WTC11 (cell line): Measurements from ENCODE around the gene HSD17B12. TPM values are rescaled to one million over a fixed set of nuclear protein-coding genes. Genes with fewer than 3 reads are reported as not detected.

Experiments used
- ATAC-seq: fragments of 200-7000 bp; cut with Tn5 transposase; 2 replicates; pipeline ENCODE4 v1.10.0; 2021; ENCODE audit warnings: mild to moderate bottlenecking, moderate library complexity
- CTCF ChIA-PET: fragments of 300-600 bp; sonication (Branson Sonifier 250); formaldehyde crosslinking; loops from one replicate; lab custom pipeline; 2021; ENCODE audit warnings: antibody characterized with exemption; lab: Charles Lee
- POLR2A ChIA-PET: fragments of 350-600 bp; sonication (Branson Sonifier 250); formaldehyde crosslinking; loops from one replicate; lab custom pipeline; 2021; ENCODE audit warnings: antibody characterized with exemption; lab: Charles Lee
- DNase-seq: peaks from one replicate; pipeline ENCODE4 v3.0.0; 2021; ENCODE audit warnings: low spot score
- H3K27ac Mint-ChIP-seq: 2 replicates; pipeline ENCODE4 v1.8.0; 2021; ENCODE audit warnings: mixed read lengths
- H3K27me3 Mint-ChIP-seq: 2 replicates; pipeline ENCODE4 v1.8.0; 2021; ENCODE audit warnings: low read depth, mild to moderate bottlenecking, moderate library complexity, mixed read lengths
- H3K36me3 Mint-ChIP-seq: 2 replicates; pipeline ENCODE4 v1.8.0; 2021; ENCODE audit warnings: mixed read lengths
- H3K4me1 Mint-ChIP-seq: 2 replicates; pipeline ENCODE4 v1.8.0; 2022; ENCODE audit warnings: mixed read lengths
- H3K4me3 Mint-ChIP-seq: 2 replicates; pipeline ENCODE4 v1.8.0; 2021; ENCODE audit warnings: mild to moderate bottlenecking, moderate library complexity, mixed read lengths
- H3K9me3 Mint-ChIP-seq: 2 replicates; pipeline ENCODE4 v1.8.0; 2021; ENCODE audit warnings: mixed read lengths
- AR ChIP-seq: fragments of 250-450 bp; sonication (Bioruptor Pico); IDR thresholded peaks from 2 replicates; pipeline ENCODE4 v1.9.0; 2021; ENCODE audit warnings: mild to moderate bottlenecking
- ATF6 ChIP-seq: sonication (generic); formaldehyde crosslinking; IDR thresholded peaks from 2 replicates; pipeline ENCODE4 v1.8.1; 2023; ENCODE audit warnings: mild to moderate bottlenecking, missing genetic modification reagents
- IRF1 ChIP-seq: sonication (generic); formaldehyde crosslinking; IDR thresholded peaks from 2 replicates; pipeline ENCODE4 v1.8.0; 2023; ENCODE audit warnings: missing genetic modification reagents
- JAZF1 ChIP-seq: fragments of 250-450 bp; sonication (Bioruptor Pico); IDR thresholded peaks from 2 replicates; pipeline ENCODE4 v1.9.0; 2021; ENCODE audit warnings: moderate library complexity, mild to moderate bottlenecking, inconsistent platforms
- JUN ChIP-seq: sonication (generic); formaldehyde crosslinking; IDR thresholded peaks from 2 replicates; pipeline ENCODE4 v1.8.0; 2023; ENCODE audit warnings: mild to moderate bottlenecking, missing genetic modification reagents
- KAT7 ChIP-seq: sonication (generic); formaldehyde crosslinking; IDR thresholded peaks from 2 replicates; pipeline ENCODE4 v1.8.1; 2023; ENCODE audit warnings: missing genetic modification reagents, mild to moderate bottlenecking, borderline replicate concordance
- MAX ChIP-seq: sonication (generic); formaldehyde crosslinking; IDR thresholded peaks from 2 replicates; pipeline ENCODE4 v1.8.0; 2022; ENCODE audit warnings: mild to moderate bottlenecking, missing genetic modification reagents
- NFATC4 ChIP-seq: fragments of 250-450 bp; sonication (Bioruptor Pico); IDR thresholded peaks from 2 replicates; pipeline ENCODE4 v1.9.0; 2021; ENCODE audit warnings: mild to moderate bottlenecking
- PREB ChIP-seq: sonication (generic); formaldehyde crosslinking; IDR thresholded peaks from 2 replicates; pipeline ENCODE4 v1.8.1; 2022; ENCODE audit warnings: mild to moderate bottlenecking, missing genetic modification reagents, moderate library complexity, borderline replicate concordance
- SMAD4 ChIP-seq: sonication (generic); formaldehyde crosslinking; IDR thresholded peaks from 2 replicates; pipeline ENCODE4 v1.8.0; 2022; ENCODE audit warnings: mild to moderate bottlenecking, missing genetic modification reagents
- USF2 ChIP-seq: sonication (generic); formaldehyde crosslinking; IDR thresholded peaks from 2 replicates; pipeline ENCODE4 v1.8.1; 2023; ENCODE audit warnings: mild to moderate bottlenecking, missing genetic modification reagents, moderate library complexity
- ZBTB21 ChIP-seq: sonication (generic); formaldehyde crosslinking; IDR thresholded peaks from 2 replicates; pipeline ENCODE4 v1.8.1; 2023; ENCODE audit warnings: mild to moderate bottlenecking, missing genetic modification reagents, borderline replicate concordance
- ZBTB43 ChIP-seq: sonication (generic); formaldehyde crosslinking; IDR thresholded peaks from 2 replicates; pipeline ENCODE4 v1.8.1; 2023; ENCODE audit warnings: mild to moderate bottlenecking, missing genetic modification reagents
- ZNF263 ChIP-seq: sonication (generic); formaldehyde crosslinking; IDR thresholded peaks from 2 replicates; pipeline ENCODE4 v1.8.1; 2022; ENCODE audit warnings: low read depth, mild to moderate bottlenecking, moderate library complexity, missing genetic modification reagents
- ZNF281 ChIP-seq: sonication (generic); formaldehyde crosslinking; IDR thresholded peaks from 2 replicates; pipeline ENCODE4 v1.8.0; 2023; ENCODE audit warnings: mild to moderate bottlenecking, missing genetic modification reagents
- ZNF396 ChIP-seq: fragments of 250-450 bp; sonication (Bioruptor Pico); IDR thresholded peaks from 2 replicates; pipeline ENCODE4 v1.8.0; 2021; ENCODE audit warnings: mild to moderate bottlenecking, moderate library complexity, borderline replicate concordance
- ZNF416 ChIP-seq: fragments of 250-450 bp; sonication (Bioruptor Pico); IDR thresholded peaks from 2 replicates; pipeline ENCODE4 v1.9.0; 2021; ENCODE audit warnings: mild to moderate bottlenecking, inconsistent platforms
- ZNF423 ChIP-seq: fragments of 250-450 bp; sonication (Bioruptor Pico); IDR thresholded peaks from 2 replicates; pipeline ENCODE4 v2.1.2; 2022; ENCODE audit warnings: mild to moderate bottlenecking, moderate library complexity
- ZNF512 ChIP-seq: sonication (generic); formaldehyde crosslinking; IDR thresholded peaks from 2 replicates; pipeline ENCODE4 v1.8.1; 2022; ENCODE audit warnings: missing genetic modification reagents, borderline replicate concordance
- total RNA-seq: library from RNA; stranded (reverse); gene quantifications from 3 replicates; pipeline ENCODE4 v1.2.3, GENCODE V29; 2021

Gene HSD17B12
- total RNA-seq, 1 experiment from 2014 or later: 149 TPM

GRCh38 chr11:43644621-43645299 lies 35.8 kb upstream of the HSD17B12 start (continued):
- TF ChIP-seq ZNF263 (CRISPR knock-in tag) (no peak), JAZF1 (CRISPR knock-in tag) (no peak), PREB (no peak)

- ATAC-seq: no peak
- POLR2A ChIA-PET: no interaction called here
- peaks cover 9% of the 10 kb centered on the region; the same call in 1 of the 2 replicates for H3K4me1 Mint-ChIP-seq
- peaks cover 2% of the 10 kb centered on the region; the same call in 1 of the 2 replicates for H3K27me3 Mint-ChIP-seq
- DNase-seq: no peak
- no peaks in the 10 kb centered on the region for H3K36me3 Mint-ChIP-seq
- H3K9me3 Mint-ChIP-seq: no peaks in the 10 kb centered on the region
- H3K27ac Mint-ChIP-seq: no peak overlapping the region
- CTCF ChIA-PET: no interaction called here
- no peak overlapping the region for H3K4me3 Mint-ChIP-seq
- no peak for TF ChIP-seq ZNF263 (CRISPR knock-in tag)
- TF ChIP-seq AR (CRISPR knock-in tag): no peak
- TF ChIP-seq ZNF396: no peak
- no peak for TF ChIP-seq ZBTB21 (CRISPR knock-in tag)
- TF ChIP-seq NFATC4 (CRISPR knock-in tag): no peak
- no peak for TF ChIP-seq USF2 (CRISPR knock-in tag)
- TF ChIP-seq ZBTB43 (CRISPR knock-in tag): no peak
- TF ChIP-seq JAZF1 (CRISPR knock-in tag): no peak
- no peak for TF ChIP-seq ZNF281
- TF ChIP-seq KAT7 (CRISPR knock-in tag): no peak
- no peak for TF ChIP-seq MAX (CRISPR knock-in tag)
- TF ChIP-seq ZNF416 (CRISPR knock-in tag): no peak
- no peak for TF ChIP-seq IRF1 (CRISPR knock-in tag)
- no peak for TF ChIP-seq JUN (CRISPR knock-in tag)
- TF ChIP-seq ZNF512 (CRISPR knock-in tag): no peak
- TF ChIP-seq ZNF423 (CRISPR knock-in tag): no peak
- TF ChIP-seq ATF6 (CRISPR knock-in tag): no peak
- no peak for TF ChIP-seq SMAD4 (CRISPR knock-in tag)
Observed at GRCh38 chr11:43646767-43647166, 33.8 kb upstream of the HSD17B12 start.
